SK-N-SH (cell line): ENCODE data around the gene PXDN. TPM values are rescaled to one million over a fixed set of nuclear protein-coding genes. Genes with fewer than 3 reads are reported as not detected.

Source experiments
- CTCF ChIA-PET: fragments of 300-600, 350-600 bp; formaldehyde crosslinking; extraction: SDS; loops from one replicate; lab custom pipeline; 2021; lab: Yijun Ruan, JAX
- POLR2A ChIA-PET: fragments of 350-600 bp; sonication (Branson Sonifier 250); formaldehyde crosslinking; extraction: SDS; loops from one replicate; lab custom pipeline; 2020; ENCODE audit warnings: antibody characterized with exemption, inconsistent platforms; lab: Yijun Ruan, JAX
- DNase-seq: peaks from one replicate; pipeline ENCODE4 v3.0.0; 2012
- H2AFZ ChIP-seq: fragments of 200-600 bp; sonication (generic); 2 replicates; pipeline ENCODE4 v1.8.1; 2016; ENCODE audit warnings: antibody characterized with exemption, mild to moderate bottlenecking, low read depth
- H3F3A ChIP-seq: fragments of 200-600 bp; sonication (generic); replicated peaks from 2 replicates; pipeline ENCODE3; 2016; ENCODE audit warnings: antibody characterized with exemption, mild to moderate bottlenecking; ENCODE audit not compliant: insufficient read depth
- H3K27ac ChIP-seq, 2 experiments: fragments of 200-500 bp in 1 of 2; fragments of 200-600 bp in 1 of 2; sonication (Bioruptor generic) in 1 of 2; sonication (generic), shearing (Covaris generic) in 1 of 2; 2 replicates each; pipeline versions ENCODE4 v1.5.1 to v1.6.1; 2014 to 2016; ENCODE audit warnings: low read depth in 2 of 2, inconsistent platforms in 1 of 2, low read length in 1 of 2, mild to moderate bottlenecking in 1 of 2, mixed read lengths in 1 of 2
- H3K27me3 ChIP-seq: fragments of 200-600 bp; sonication (generic), shearing (Covaris generic); 2 replicates; pipeline ENCODE4 v1.6.1; 2016; ENCODE audit warnings: mixed run types; ENCODE audit not compliant: insufficient read depth
- H3K36me3 ChIP-seq, 2 experiments: fragments of 200-500 bp in 1 of 2; fragments of 200-600 bp in 1 of 2; sonication (Bioruptor generic) in 1 of 2; sonication (generic) in 1 of 2; replicated peaks in 1 of 2; 2 replicates each; pipeline versions ENCODE3 to v1.5.1; 2014 to 2016; ENCODE audit warnings: low read length in 1 of 2, mild to moderate bottlenecking in 1 of 2; ENCODE audit not compliant: insufficient read depth in 2 of 2, control insufficient read depth in 1 of 2
- H3K4me1 ChIP-seq, 2 experiments: fragments of 200-500 bp in 1 of 2; fragments of 200-600 bp in 1 of 2; sonication (Bioruptor generic) in 1 of 2; sonication (generic), shearing (Covaris generic) in 1 of 2; 2 replicates each; pipeline versions ENCODE4 v1.5.1 to v1.6.1; 2014 to 2016; ENCODE audit warnings: low read depth in 1 of 2, low read length in 1 of 2, mixed run types in 1 of 2; ENCODE audit not compliant: insufficient read depth in 2 of 2, control insufficient read depth in 1 of 2
- H3K4me2 ChIP-seq: fragments of 200-600 bp; sonication (generic), shearing (Covaris generic); 2 replicates; pipeline ENCODE4 v1.6.1; 2017; ENCODE audit warnings: mixed run types
- H3K4me3 ChIP-seq, 2 experiments: fragments of 200-500 bp in 1 of 2; fragments of 200-600 bp in 1 of 2; sonication (Bioruptor generic) in 1 of 2; sonication (generic), shearing (Covaris generic) in 1 of 2; 2 replicates each; pipeline versions ENCODE4 v1.5.1 to v1.8.1; 2014 to 2016; ENCODE audit warnings: low read depth in 2 of 2, inconsistent platforms in 1 of 2, low read length in 1 of 2, mild to moderate bottlenecking in 1 of 2, mixed read lengths in 1 of 2, moderate library complexity in 1 of 2
- H3K79me2 ChIP-seq: fragments of 200-600 bp; sonication (generic); 2 replicates; pipeline ENCODE4 v1.8.1; 2017; ENCODE audit warnings: mild to moderate bottlenecking; ENCODE audit not compliant: insufficient read depth
- H3K9ac ChIP-seq: fragments of 200-600 bp; sonication (generic); 2 replicates; pipeline ENCODE4 v1.6.1; 2017; ENCODE audit warnings: mixed run types
- H3K9me2 ChIP-seq: fragments of 200-600 bp; sonication (generic); 2 replicates; pipeline ENCODE4 v1.6.1; 2017; ENCODE audit warnings: mixed run types
- H3K9me3 ChIP-seq: fragments of 200-600 bp; sonication (generic); 2 replicates; pipeline ENCODE4 v1.6.1; 2017; ENCODE audit warnings: mixed run types, mild to moderate bottlenecking, moderate library complexity
- H4K20me1 ChIP-seq: fragments of 200-600 bp; sonication (generic); 2 replicates; pipeline ENCODE4 v1.6.1; 2017; ENCODE audit warnings: mild to moderate bottlenecking, mixed run types; ENCODE audit not compliant: insufficient read depth
- CHD2 ChIP-seq: fragments of 150-350 bp; IDR thresholded peaks from 2 replicates; pipeline ENCODE4 v1.6.1; 2018; ENCODE audit warnings: low read length; ENCODE audit not compliant: partially characterized antibody
- CTCF ChIP-seq: fragments of 200-600 bp; sonication (generic); IDR thresholded peaks from 2 replicates; pipeline ENCODE4 v1.6.1; 2017; ENCODE audit warnings: antibody characterized with exemption, mild to moderate bottlenecking, moderate library complexity
- FOXJ3 ChIP-seq: sonication (generic); formaldehyde crosslinking; IDR thresholded peaks from 2 replicates; pipeline ENCODE4 v1.5.1; 2020; ENCODE audit warnings: mild to moderate bottlenecking, missing genetic modification reagents
- FOXM1 ChIP-seq: IDR thresholded peaks from 2 replicates; pipeline ENCODE4 v1.4.0; 2012; ENCODE audit warnings: low read depth, mild to moderate bottlenecking
- NFIC ChIP-seq: IDR thresholded peaks from 2 replicates; pipeline ENCODE4 v1.4.0; 2012; ENCODE audit warnings: borderline replicate concordance
- RFX5 ChIP-seq: IDR thresholded peaks from 2 replicates; pipeline ENCODE4 v1.6.1; 2012; ENCODE audit warnings: mild to moderate bottlenecking, improper control_type of control experiment, low read length
- RXRA ChIP-seq: IDR thresholded peaks from 2 replicates; pipeline ENCODE4 v1.4.0; 2012; ENCODE audit warnings: low read depth, mild to moderate bottlenecking, borderline replicate concordance
- USF1 ChIP-seq: IDR thresholded peaks from 2 replicates; pipeline ENCODE4 v1.4.0; 2012; ENCODE audit warnings: low read depth, borderline replicate concordance
- WGBS: methylation state at CpG from one replicate; pipeline ENCODE4 v1.1.6; 2017; ENCODE audit warnings: low lambda C conversion rate; 5-methylcytosine and 5-hydroxymethylcytosine counted together
- polyA plus RNA-seq, 3 experiments: library from polyadenylated mRNA; depleted of rRNA; stranded (reverse); fragments of >200 nt; gene quantifications; 2 replicates each; pipeline ENCODE4 v1.2.3, GENCODE V29; 2012

Gene PXDN
- polyA plus RNA-seq, 1 of the 3 experiments (the other 2 are of a cell fraction), result 146 TPM

GRCh38 chr2:1658394-1659151 is 85.7 kb downstream of the PXDN start:
- CTCF ChIA-PET, result interaction anchor here (1.1 to 1.6 kb wide), 3 partner anchors 13 to 92 kb away, joined by 4 to 7 read pairs (median 5); no protein-coding TSS in a partner anchor

GRCh38 chr2:1656961-1657841 is 87.1 kb downstream of the PXDN start:
- TF ChIP-seq FOXM1 (no peak), USF1 (no peak), NFIC (no peak), CHD2 (no peak)
- Histone ChIP-seq H3F3A (peaks cover 24% of the 10 kb centered on the region), H3K4me2 (no peak overlapping the region), H3K9me3 (no peaks in the 10 kb centered on the region), H3K4me1 (peaks cover 0 to 24% of the 10 kb centered on the region in 2 experiments; a peak in 2 of 4 replicates), H3K36me3 (peaks cover 37 to 49% of the 10 kb centered on the region in 2 experiments), H3K4me3 (no peak overlapping the region), H2AFZ (no peak overlapping the region), H3K79me2 (peaks cover 5% of the 10 kb centered on the region; the same call in 1 of the 2 replicates), H3K9ac (no peak overlapping the region), H3K27me3 (no peaks in the 10 kb centered on the region), H3K27ac (no peak overlapping the region; a peak in 2 of 4 replicates), H4K20me1 (no peaks in the 10 kb centered on the region), H3K9me2 (no peaks in the 10 kb centered on the region)
- CTCF ChIA-PET, result interaction anchor here (1.1 to 1.6 kb wide), 2 partner anchors 14 to 15 kb away, joined by 4 to 5 read pairs; no protein-coding TSS in a partner anchor
- POLR2A ChIA-PET, result no interaction called here
- no peak for DNase-seq
- WGBS, result 91% methylated on average over 7 of the region's 7 CpGs

More at GRCh38 chr2:1658394-1659151, 85.7 kb downstream of the PXDN start:
- Histone ChIP-seq H3F3A (peaks cover 23% of the 10 kb centered on the region), H3K4me1 (peaks cover 3 to 16% of the 10 kb centered on the region in 2 experiments; a peak in 2 of 4 replicates), H3K4me3 (no peak overlapping the region), H3K27me3 (no peaks in the 10 kb centered on the region), H3K36me3 (peaks cover 42 to 56% of the 10 kb centered on the region in 2 experiments), H4K20me1 (no peaks in the 10 kb centered on the region), H3K79me2 (peaks cover 4% of the 10 kb centered on the region; the same call in 1 of the 2 replicates), H2AFZ (no peak overlapping the region), H3K9me3 (no peaks in the 10 kb centered on the region), H3K27ac (no peak overlapping the region), H3K9me2 (no peaks in the 10 kb centered on the region), H3K4me2 (no peak overlapping the region), H3K9ac (no peak overlapping the region)
- 88% methylated on average over 26 of the region's 26 CpGs for WGBS
- no peak for DNase-seq
- TF ChIP-seq NFIC (no peak), CTCF (no peak), FOXJ3 (no peak), RXRA (no peak), RFX5 (no peak)
- POLR2A ChIA-PET, result no interaction called here
